ENCODE measurements around the gene RBP7.

GRCh38 chr1:10064416-10065343 lies 67.7 kb downstream of the RBP7 start:
- TF ChIP-seq CTCF (IDR thresholded peaks at IDR 0.05; ENCODE audit: insufficient read depth, low read depth, low read length), result no peak
- no peak for TF ChIP-seq EZH2 (IDR thresholded peaks at IDR 0.05; ENCODE audit: insufficient read depth, low read length)

Measured in astrocyte (in vitro differentiated cells and primary cell).